Colon (tissue), 2 donors: ENCODE data around the gene MCF2L.

Source experiments
- FAIRE-seq: peaks from 2 replicates; lab custom pipeline; 2012; peaks lifted over from hg19 to GRCh38; lab: Jason Lieb, UNC
- donor health status: control.
- donor health status: control.

Gene MCF2L

GRCh38 chr13:113126265-113127150 lies 157.5 kb downstream of the MCF2L start:
- FAIRE-seq = no peak

- no peak for FAIRE-seq
These were observed 160.5 kb downstream of the MCF2L start for GRCh38 chr13:113129480-113129879.

- no peak for FAIRE-seq
These were observed 161.1 kb downstream of the MCF2L start for GRCh38 chr13:113129921-113130750.

DNA sequence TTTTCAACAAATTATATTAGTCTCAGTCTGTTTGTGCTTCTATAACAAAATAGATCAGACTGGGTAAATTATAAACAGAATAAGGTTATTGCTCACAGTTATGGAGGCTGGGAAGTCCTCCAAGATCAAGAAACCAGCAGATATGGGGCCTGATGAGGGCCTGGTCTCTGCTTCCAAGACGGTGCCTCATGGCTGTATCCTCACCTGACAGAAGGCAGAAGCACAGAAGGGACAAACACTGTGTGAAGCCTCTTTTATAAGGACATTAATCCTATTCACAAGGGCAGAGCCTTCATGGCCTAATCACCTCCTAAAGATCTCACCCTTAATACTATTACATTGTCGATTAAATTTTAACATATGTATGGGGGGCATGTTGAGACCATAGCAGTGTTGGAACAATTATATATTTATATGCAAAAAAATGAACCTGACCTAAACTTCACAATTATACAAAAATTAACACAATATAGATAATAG lies 166.3 kb downstream of the MCF2L start:
- FAIRE-seq = no peak

DNA sequence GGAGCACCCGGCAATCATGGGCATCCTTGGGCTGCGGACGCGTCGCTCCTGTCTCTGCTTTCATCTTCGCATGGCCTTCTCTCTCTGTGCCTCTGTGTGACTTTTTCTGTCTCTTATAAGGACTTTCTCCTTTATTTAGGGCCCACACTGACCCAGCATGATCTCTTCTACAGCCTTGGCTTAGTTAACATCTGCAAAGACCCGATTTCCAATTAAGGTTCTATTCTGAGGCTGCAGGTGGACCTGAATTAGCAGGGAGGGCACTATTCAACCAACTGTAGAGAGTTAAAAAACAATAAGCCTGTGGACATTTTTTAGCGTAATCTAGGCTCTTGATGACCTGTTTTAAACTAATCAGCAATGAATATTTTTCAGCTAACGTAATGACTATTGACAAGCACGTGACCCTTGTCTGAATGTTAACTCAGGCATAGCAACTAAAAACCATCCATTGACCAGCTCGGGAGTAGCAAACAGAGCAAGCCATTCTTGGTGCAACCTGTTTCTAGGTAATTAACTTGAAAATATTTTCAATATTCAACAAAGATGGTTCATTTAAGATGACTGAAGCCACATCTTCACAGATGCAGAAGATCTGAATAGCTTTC lies 168.8 kb downstream of the MCF2L start:
- no peak for FAIRE-seq

GRCh38 chr13:113138792-113139551 lies 170.0 kb downstream of the MCF2L start:
- FAIRE-seq = no peak

GRCh38 chr13:113139577-113139976 lies 170.6 kb downstream of the MCF2L start:
- no peak for FAIRE-seq

DNA sequence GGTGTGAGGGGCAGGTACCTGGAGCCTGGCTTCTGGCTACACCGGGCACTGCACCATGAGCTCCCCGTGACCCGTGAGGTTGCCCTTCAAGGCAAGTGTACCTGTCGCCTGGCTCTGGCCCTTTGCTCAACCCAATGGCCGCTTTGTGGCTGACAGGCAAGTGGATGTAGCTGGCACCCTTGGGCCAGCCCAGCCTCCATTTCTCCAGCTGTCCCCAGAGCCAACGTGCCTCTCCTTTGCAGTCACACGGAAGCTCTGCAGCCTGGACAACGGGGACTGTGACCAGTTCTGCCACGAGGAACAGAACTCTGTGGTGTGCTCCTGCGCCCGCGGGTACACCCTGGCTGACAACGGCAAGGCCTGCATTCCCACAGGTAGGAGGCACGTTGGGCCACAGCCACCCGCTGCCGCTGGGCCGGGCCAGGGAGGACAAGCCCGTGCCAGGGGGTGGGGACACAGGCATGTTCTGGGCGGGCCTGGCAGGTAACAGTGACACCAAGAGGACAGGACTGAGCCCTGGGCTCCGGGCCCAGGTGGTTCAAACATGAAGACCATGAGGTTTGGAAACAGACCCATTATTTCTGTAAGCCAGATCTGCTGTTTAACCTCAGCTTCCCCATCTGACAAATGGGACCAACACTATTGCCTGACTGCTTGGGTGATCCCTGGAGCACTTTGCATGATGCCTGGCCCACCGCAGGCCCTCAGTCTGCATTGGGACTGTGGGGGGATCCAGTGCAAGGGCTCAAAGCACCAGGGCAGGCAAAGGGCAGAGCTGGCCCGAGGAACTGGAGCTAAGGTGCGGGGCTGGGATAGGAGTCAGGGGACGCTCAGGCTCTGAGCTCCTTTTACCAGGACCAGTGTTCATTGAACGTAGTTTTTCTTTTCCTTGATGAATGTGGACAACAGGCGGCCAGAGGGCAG lies 171.9 kb downstream of the MCF2L start:
- no peak for FAIRE-seq

DNA sequence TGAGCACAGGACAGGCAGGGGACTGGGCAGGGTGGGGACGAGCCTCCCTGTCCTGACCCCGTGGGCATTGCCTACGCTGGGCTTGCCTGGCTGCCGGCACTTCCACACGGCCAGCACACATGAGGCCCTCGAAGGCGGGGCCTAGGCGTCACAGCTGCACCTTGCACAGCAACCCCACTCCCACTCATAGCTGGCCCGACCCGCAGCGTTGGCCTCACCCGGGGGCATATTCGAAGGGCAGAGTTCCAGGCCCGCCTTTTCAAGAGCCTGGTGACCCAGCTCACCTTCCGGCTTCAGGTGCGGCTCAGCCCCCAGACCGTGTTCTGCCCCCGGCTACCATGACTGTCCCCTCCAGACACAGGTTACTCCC lies 172.6 kb downstream of the MCF2L start:
- FAIRE-seq = no peak

DNA sequence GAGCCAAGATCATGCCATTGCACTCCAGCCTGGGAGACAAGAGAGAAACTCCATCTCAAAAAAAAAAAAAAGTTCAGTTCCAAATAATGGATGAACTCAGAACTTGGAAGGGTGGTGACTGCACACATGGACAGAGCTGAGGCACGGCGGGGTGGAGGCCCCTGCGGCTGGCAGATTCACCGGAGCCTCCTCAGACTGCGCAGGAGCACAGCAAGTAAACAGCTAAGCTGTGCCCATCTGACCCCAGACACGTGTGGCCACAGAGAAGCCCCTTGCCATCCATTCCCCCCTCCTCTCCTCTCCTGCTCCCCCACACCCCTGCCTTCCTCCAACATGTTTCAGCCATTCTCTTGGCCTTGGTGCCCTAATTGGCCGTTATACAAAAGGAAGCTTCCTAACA lies 173.9 kb downstream of the MCF2L start:
- no peak for FAIRE-seq

- no peak for FAIRE-seq
These were observed 174.6 kb downstream of the MCF2L start for GRCh38 chr13:113143466-113144254.

- no peak for FAIRE-seq
These were observed 175.2 kb downstream of the MCF2L start for GRCh38 chr13:113144255-113144629.

- FAIRE-seq = no peak
These were observed 176.5 kb downstream of the MCF2L start for GRCh38 chr13:113145496-113145895.

- FAIRE-seq = no peak
These were observed 177.0 kb downstream of the MCF2L start for GRCh38 chr13:113145911-113146598.

DNA sequence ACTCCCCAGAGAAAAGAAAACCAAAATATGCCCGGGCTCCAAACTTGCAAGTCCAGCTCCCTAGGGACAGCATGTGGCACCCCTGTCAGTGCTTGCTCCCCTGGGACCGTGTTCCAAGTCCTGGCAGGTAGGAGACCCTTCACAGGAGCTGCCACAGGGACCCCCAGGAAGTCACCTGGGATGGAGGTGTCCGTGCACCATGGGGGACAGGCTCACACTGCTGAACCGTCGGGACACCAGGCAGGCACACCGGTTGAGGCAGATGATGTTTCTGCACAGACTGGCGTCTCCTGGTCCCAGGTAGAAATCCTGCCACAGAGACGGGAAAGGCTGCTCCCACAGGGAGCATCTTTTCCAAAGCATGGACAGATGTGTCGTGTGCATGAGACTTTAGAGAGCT lies 177.7 kb downstream of the MCF2L start:
- no peak for FAIRE-seq

GRCh38 chr13:113147206-113147605 lies 178.2 kb downstream of the MCF2L start:
- FAIRE-seq = no peak

GRCh38 chr13:113148407-113148806 lies 179.4 kb downstream of the MCF2L start:
- no peak for FAIRE-seq

DNA sequence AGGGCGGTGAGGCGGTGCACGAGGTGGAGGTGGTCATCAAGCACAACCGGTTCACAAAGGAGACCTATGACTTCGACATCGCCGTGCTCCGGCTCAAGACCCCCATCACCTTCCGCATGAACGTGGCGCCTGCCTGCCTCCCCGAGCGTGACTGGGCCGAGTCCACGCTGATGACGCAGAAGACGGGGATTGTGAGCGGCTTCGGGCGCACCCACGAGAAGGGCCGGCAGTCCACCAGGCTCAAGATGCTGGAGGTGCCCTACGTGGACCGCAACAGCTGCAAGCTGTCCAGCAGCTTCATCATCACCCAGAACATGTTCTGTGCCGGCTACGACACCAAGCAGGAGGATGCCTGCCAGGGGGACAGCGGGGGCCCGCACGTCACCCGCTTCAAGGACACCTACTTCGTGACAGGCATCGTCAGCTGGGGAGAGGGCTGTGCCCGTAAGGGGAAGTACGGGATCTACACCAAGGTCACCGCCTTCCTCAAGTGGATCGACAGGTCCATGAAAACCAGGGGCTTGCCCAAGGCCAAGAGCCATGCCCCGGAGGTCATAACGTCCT lies 180.0 kb downstream of the MCF2L start:
- FAIRE-seq = no peak
